SU-DHL-6 (cell line): ENCODE data around the gene GRAMD1A.

ENCODE experiments used
- CTCF ChIP-seq: fragments of 200-600 bp; sonication (generic); IDR thresholded peaks from one replicate; pipeline ENCODE4 v1.5.1; 2017; ENCODE audit warnings: antibody characterized with exemption, mild to moderate bottlenecking, low read length, moderate library complexity; ENCODE audit not compliant: insufficient read depth, poor library complexity, severe bottlenecking
- EZH2phosphoT487 ChIP-seq: fragments of 200-600 bp; sonication (generic), shearing (Covaris generic); conservative IDR thresholded peaks from 2 replicates; pipeline ENCODE4 v1.6.1; 2018; ENCODE audit warnings: mild to moderate bottlenecking, antibody characterized with exemption, low read length, moderate library complexity, mixed read lengths

- TF ChIP-seq CTCF, result no peak
- no peak for TF ChIP-seq EZH2phosphoT487
These were observed 74.5 kb downstream of the GRAMD1A start for GRCh38 chr19:35074426-35075201.
